SIG-M5 treated with dmso at 0.1 percent for 504 hours (cell line): ENCODE data around the gene GRK1.
"Not testable (repeated sequence)": the region's sequence is repeated elsewhere in the genome, so short reads cannot be mapped to it uniquely, and the experiment has no call there.

ENCODE experiments used
- DNase-seq: peaks from one replicate; lab custom pipeline; 2025; ENCODE audit not compliant: unreplicated experiment; lab: John Stamatoyannopoulos, UW

The GRK1 gene

DNA sequence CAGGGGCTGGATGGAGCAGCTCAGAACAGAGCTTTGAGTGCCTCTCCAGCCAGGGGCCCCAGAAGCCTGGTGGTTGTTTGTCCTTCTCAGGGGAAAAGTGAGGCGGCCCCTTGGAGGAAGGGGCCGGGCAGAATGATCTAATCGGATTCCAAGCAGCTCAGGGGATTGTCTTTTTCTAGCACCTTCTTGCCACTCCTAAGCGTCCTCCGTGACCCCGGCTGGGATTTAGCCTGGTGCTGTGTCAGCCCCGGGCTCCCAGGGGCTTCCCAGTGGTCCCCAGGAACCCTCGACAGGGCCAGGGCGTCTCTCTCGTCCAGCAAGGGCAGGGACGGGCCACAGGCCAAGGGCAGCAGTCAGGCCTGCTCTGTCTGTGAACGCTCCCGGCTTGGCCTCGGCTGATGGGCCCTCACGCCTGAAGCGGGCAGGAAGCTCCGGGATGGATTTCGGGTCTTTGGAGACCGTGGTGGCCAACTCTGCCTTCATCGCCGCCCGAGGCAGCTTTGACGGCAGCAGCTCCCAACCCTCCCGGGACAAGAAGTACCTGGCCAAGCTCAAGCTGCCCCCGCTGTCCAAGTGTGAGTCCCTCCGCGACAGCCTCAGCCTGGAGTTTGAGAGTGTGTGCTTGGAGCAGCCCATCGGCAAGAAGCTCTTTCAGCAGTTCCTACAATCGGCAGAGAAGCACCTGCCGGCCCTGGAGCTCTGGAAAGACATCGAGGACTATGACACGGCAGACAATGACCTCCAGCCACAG is at the start of gene GRK1:
GRK1 (plus strand) TSS at position 269 of the 751 bp plus-strand sequence; CDS start at position 437, 168 bp downstream.
- no peak for DNase-seq

GRCh38 chr13:113617961-113618360 is 49.1 kb upstream of the GRK1 start:
- no peak for DNase-seq

GRCh38 chr13:113618455-113618854 is 48.6 kb upstream of the GRK1 start:
- DNase-seq: no peak

- DNase-seq: no peak
Measured at GRCh38 chr13:113620036-113620796, 46.8 kb upstream of the GRK1 start.

DNA sequence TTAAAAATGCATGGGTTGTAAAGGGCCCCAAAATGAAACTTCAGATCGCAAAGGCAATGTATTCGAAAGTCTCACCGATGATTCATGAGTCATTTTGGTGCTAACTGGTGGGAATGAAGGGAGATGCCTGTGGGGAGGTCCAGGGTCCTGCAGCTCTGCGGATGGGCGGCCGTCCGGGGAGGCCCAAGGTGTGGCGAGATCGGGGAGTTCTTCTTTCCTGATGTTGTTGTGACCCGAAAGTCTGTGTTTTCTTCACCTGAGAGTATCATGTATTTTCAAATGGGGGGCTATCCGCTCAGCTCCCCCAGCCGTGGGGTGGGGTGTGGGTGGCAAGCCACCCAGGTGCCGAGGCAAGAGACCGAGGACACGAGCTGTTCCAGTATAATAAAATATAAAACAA is 46.0 kb upstream of the GRK1 start:
- DNase-seq: no peak

- not testable (repeated sequence) for DNase-seq
Measured at GRCh38 chr13:113621498-113621897, 45.5 kb upstream of the GRK1 start.

DNA sequence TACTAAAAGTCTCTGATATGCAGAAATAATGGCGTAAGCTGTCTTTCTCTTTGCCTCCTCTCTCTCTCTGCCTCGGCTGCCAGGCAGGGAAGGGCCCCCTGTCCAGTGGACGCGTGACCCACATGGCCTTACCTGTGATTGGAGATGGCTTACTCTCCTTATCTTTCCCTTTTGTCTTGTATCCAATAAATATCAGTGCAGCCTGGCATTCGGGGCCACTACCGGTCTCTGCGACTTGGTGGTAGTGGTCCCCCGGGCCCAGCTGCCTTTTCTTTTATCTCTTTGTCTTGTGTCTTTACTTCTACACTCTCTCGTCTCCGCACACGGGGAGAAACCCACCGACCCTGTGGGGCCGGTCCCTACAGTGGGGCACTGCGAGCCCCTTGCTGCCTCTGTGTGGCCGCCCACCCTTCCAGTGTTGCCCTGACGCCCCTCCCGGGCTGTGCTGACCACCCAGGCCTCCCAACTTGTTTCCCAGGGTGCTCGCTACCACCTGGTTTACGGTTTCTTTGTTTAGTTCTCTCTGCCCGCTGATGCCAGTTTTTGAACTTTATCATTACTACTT is 45.0 kb upstream of the GRK1 start:
- DNase-seq: not testable (repeated sequence)

GRCh38 chr13:113622791-113623490 is 44.1 kb upstream of the GRK1 start:
- no peak for DNase-seq

DNA sequence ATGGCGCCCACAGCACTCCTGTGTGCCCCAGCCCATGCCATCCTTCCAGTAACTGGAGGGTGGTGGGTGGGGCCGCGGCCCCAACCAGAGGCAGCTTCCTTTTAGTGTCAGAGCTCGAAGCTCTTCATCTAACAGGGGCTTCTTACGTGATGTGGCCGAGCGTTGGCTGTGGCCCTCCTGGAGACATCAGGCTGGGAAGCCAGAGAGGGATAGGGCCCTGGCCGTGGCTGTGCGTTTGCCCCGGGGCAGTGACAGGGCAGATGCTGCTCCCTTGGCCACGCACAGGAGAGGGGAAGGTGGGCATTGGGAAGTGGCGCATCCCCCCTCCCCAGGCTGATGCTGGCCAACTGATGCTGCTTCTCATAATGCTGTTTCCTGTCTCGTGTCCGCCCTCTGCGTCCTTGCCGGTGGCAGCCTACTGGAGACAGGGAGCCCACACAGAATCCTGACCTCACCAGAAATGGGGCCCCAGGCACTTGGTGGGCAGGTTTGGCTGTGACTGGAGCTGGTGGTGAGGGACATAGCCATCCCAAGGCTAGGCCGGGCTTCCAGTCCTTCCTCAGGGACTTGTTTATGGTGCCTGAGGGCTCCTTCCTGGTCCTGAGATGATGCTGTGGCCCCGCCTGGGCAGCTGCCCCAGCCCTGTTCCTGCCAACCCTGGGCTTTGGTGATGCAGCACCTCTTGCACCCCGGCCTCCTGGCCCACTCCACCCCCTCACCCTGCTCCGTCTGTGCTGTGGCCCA is 43.4 kb upstream of the GRK1 start:
- DNase-seq: no peak

- DNase-seq: no peak
Measured at GRCh38 chr13:113624235-113624587, 42.8 kb upstream of the GRK1 start.

DNA sequence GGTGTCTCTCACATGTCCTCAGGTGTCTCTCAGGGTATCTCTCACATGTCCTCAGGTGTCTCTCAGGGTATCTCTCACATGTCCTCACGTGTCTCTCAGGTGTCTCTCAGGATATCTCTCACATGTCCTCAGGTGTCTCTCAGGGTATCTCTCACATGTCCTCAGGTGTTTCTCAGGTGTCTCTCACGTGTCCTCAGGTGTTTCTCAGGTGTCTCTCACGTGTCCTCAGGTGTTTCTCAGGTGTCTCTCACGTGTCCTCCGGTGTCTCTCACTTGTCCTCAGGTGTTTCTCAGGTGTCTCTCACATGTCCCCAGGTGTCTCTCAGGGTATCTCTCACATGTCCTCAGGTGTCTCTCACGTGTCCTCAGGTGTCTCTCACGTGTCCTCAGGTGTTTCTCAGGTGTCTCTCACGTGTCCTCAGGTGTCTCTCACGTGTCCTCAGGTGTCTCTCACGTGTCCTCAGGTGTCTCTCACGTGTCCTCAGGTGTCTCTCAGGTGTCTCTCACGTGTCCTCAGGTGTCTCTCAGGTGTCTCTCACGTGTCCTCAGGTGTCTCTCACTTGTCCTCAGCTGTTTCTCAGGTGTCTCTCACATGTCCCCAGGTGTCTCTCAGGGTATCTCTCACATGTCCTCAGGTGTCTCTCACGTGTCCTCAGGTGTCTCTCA is 42.2 kb upstream of the GRK1 start:
- not testable (repeated sequence) for DNase-seq

DNA sequence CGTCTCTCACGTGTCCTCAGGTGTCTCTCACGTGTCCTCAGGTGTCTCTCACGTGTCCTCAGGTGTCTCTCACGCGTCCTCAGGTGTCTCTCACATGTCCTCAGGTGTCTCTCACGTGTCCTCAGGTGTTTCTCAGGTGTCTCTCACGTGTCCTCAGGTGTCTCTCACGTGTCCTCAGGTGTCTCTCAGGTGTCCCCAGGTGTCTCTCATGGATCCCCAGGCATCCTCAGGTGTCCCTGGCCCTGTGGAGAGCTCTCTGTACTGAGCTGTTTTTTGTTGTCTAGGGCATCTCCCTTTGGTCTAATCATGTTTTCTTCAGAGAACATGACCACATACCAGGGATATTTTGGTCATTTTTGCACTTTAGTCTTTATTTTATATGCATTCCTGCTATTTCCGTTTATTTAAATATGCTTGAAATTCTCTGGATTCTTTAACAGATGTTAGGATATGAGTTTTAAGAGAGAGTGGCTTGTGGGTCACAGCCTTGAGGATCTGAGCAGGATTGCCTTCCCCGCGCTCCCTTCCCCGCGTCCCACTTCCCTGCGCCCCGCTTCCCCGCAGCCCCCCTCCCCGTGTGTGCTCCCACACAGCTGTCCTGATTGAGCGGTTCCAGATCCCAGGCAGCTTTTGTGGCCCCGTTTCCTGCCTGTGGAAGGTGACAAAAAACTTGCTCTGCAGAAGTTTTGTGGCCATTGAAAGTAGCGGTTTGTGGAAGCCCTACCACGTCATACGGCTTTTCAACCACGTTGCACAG is 40.9 kb upstream of the GRK1 start:
- no peak for DNase-seq

DNA sequence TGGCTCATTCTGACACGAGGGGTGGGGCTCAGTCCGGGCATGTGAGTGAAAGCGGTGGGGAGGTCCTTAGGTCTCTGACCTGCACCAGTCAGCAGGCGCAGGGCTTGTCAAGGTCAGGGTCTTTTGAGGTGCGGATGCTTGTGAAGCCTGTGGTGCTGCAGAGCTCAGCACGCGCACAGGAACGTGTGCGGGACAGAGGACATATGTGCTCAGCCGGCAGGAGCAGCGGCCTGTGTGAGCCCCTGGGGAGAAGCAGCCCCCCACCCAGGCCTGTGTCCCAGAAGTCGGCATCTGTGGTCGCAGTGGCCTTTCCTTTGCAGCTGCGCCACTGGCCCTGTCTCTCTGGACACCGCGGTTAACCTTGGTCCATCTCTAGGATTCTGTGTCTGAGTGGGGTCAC is 39.9 kb upstream of the GRK1 start:
- no peak for DNase-seq

DNA sequence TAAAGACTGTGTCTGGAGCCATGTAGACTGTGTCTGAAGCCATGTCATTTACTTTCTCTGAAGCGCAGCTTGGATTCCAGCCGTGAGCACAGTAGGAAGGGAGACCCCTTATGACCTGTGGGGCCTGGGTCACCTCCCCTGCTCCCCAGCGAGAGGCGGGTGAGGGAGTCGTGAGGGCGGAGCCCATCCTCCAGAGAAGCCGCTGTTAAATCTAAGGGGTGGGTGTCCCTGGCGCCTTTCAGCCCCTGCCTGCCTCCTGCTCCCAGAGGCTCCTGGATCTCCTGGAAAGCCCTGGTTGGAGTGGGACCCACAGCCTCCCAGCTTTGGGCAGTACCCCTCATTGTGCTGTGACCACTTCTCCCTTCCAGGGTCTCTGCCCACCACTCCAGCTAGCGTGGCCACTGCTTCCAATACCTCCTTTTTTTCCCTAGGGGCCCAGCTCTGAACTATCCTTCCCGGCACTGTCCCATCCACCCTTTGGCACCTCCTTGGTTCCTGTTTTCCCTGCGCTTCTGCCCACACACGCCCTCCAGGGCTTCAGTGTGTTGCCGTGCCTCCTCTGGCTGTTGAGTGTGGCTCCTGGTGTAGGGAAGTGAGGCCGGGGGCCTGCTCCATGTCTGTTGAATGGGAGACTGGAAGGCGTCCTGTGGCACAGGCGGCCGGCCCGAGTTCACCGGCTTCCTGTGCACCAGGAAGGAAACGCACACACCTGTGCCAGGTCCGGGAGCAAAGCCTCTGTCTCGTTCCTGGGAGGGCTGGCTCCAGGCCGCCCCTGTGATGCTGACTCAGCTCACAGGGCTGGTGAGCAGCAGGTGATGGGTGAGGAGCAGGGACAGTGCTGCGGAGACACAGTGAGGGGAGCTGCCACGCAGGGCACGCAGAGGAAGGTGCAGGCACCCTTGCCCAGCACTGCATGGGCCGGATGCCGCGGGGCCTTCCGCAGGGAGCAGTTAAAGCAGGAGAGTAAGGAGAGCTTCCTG is 38.4 kb upstream of the GRK1 start:
- DNase-seq: no peak

GRCh38 chr13:113629866-113630265 is 37.2 kb upstream of the GRK1 start:
- no peak for DNase-seq

- no peak for DNase-seq
Measured at GRCh38 chr13:113630296-113630695, 36.7 kb upstream of the GRK1 start.

DNA sequence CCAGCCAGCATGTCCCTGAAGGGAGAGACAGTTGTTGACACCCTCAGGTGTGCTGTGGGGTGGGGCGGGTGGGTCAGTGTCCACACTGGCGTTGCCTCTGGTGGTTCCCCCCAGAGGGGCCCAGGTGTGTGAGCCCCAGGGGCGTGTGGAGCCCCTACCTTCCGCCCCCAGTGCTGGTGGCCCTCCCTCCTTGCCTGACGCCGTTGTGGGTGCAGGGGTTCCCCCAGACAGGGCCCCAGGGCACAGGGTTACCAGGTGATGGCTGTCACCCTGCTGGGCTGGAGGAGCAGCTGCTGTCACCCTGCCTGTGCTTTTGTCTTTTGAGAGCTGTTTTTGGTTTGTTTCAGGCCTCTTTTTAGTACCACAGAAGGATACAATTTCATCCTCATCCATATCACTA is 36.2 kb upstream of the GRK1 start:
- no peak for DNase-seq

GRCh38 chr13:113631341-113632095 is 35.5 kb upstream of the GRK1 start:
- DNase-seq: no peak
